Endothelial cell of umbilical vein (primary cell): ENCODE measurements around the gene ARHGEF37. TPM values are rescaled to one million over a fixed set of nuclear protein-coding genes. Genes with fewer than 3 reads are reported as not detected.

Experiments used
- BruUV-seq: library from RNA; stranded (reverse); fragments of 400-500 nt; replicated peaks from 2 replicates; lab custom pipeline; 2021; lab: Mats Ljungman, UMichigan
- CTCF ChIA-PET: fragments of 300-600, 350-600 bp; sonication (Branson Sonifier 250); formaldehyde crosslinking; loops from one replicate; lab custom pipeline; 2021; ENCODE audit warnings: antibody characterized with exemption, inconsistent platforms; lab: Charles Lee
- POLR2A ChIA-PET: fragments of 300-600, 350-600 bp; sonication (Branson Sonifier 250); formaldehyde crosslinking; loops from one replicate; lab custom pipeline; 2021; ENCODE audit warnings: antibody characterized with exemption, inconsistent platforms; lab: Charles Lee
- DNase-seq: peaks from one replicate; pipeline ENCODE4 v3.0.0-alpha.2; 2011; ENCODE audit warnings: low read depth, low spot score
- FAIRE-seq: peaks from 2 replicates; lab custom pipeline; 2011; peaks lifted over from hg19 to GRCh38; lab: Jason Lieb, UNC
- H2AFZ ChIP-seq: 2 replicates; pipeline ENCODE4 v1.6.0; 2012; ENCODE audit warnings: low read depth, low read length, control low read depth, inconsistent platforms
- H3K27ac ChIP-seq: 2 replicates; pipeline ENCODE4 v1.5.1; 2011; ENCODE audit warnings: low read depth, mild to moderate bottlenecking, control low read depth, low read length, moderate library complexity; ENCODE audit not compliant: insufficient read depth
- H3K27me3 ChIP-seq, 2 experiments: 2 replicates each; pipeline versions ENCODE4 v1.6.0 to v1.6.1; 2011; ENCODE audit warnings: low read length in 2 of 2, mixed read lengths in 1 of 2; ENCODE audit not compliant: control insufficient read depth in 2 of 2, insufficient read depth in 2 of 2
- H3K36me3 ChIP-seq, 2 experiments: 2 replicates in 1 of 2; 3 replicates in 1 of 2; pipeline ENCODE4 v1.5.1; 2011; ENCODE audit warnings: low read length in 2 of 2, mild to moderate bottlenecking in 1 of 2, moderate library complexity in 1 of 2; ENCODE audit not compliant: control insufficient read depth in 2 of 2, insufficient read depth in 2 of 2; ENCODE audit errors: extremely low read depth in 1 of 2
- H3K4me1 ChIP-seq: 3 replicates; pipeline ENCODE4 v1.5.1; 2011; ENCODE audit warnings: mild to moderate bottlenecking, low read length; ENCODE audit not compliant: control insufficient read depth, insufficient read depth; ENCODE audit errors: extremely low read depth
- H3K4me2 ChIP-seq: 2 replicates; pipeline ENCODE4 v1.6.1; 2011; ENCODE audit warnings: low read length, control low read depth, mixed read lengths; ENCODE audit not compliant: insufficient read depth
- H3K4me3 ChIP-seq, 3 experiments: fragments of 200-600 bp in 1 of 3; sonication (generic), shearing (Covaris generic) in 1 of 3; replicated peaks in 1 of 3; 2 replicates each; pipeline ENCODE4 v1.5.1; 2011 to 2016; ENCODE audit warnings: control low read depth in 3 of 3, low read length in 3 of 3, mild to moderate bottlenecking in 2 of 3, inconsistent platforms in 1 of 3, low read depth in 1 of 3, moderate library complexity in 1 of 3; ENCODE audit not compliant: insufficient read depth in 1 of 3
- H3K79me2 ChIP-seq: 2 replicates; pipeline ENCODE4 v1.6.0; 2012; ENCODE audit warnings: low read length, inconsistent platforms; ENCODE audit not compliant: control insufficient read depth, insufficient read depth
- H3K9ac ChIP-seq: replicated peaks from 2 replicates; pipeline ENCODE3; 2011; ENCODE audit warnings: low read length, control low read depth; ENCODE audit not compliant: insufficient read depth; ENCODE audit errors: extremely low read depth
- H3K9me1 ChIP-seq: replicated peaks from 3 replicates; pipeline ENCODE4 v1.6.0; 2011; ENCODE audit warnings: mild to moderate bottlenecking, low read length; ENCODE audit not compliant: control insufficient read depth, insufficient read depth; ENCODE audit errors: extremely low read depth
- H3K9me3 ChIP-seq: replicated peaks from 2 replicates; pipeline ENCODE4 v1.5.1; 2012; ENCODE audit warnings: low read length, inconsistent platforms; ENCODE audit not compliant: control insufficient read depth, insufficient read depth
- H4K20me1 ChIP-seq: replicated peaks from 2 replicates; pipeline ENCODE3; 2011; ENCODE audit warnings: mild to moderate bottlenecking, low read length; ENCODE audit not compliant: control insufficient read depth, insufficient read depth; ENCODE audit errors: extremely low read depth
- EZH2 ChIP-seq: IDR thresholded peaks from 2 replicates; pipeline ENCODE4 v1.6.1; 2012; ENCODE audit warnings: borderline replicate concordance, low read depth, mild to moderate bottlenecking, moderate library complexity, low read length, inconsistent platforms; ENCODE audit not compliant: severe bottlenecking
- FOS ChIP-seq: IDR thresholded peaks from 2 replicates; pipeline ENCODE4 v1.6.1; 2011; ENCODE audit warnings: mild to moderate bottlenecking, low read length, moderate library complexity, borderline replicate concordance; ENCODE audit not compliant: insufficient read depth
- GATA2 ChIP-seq: IDR thresholded peaks from 2 replicates; pipeline ENCODE4 v1.7.0; 2011; ENCODE audit warnings: low read depth, mild to moderate bottlenecking, moderate library complexity, mixed read lengths, low read length; ENCODE audit not compliant: insufficient read length, insufficient read depth
- JUN ChIP-seq: IDR thresholded peaks from 2 replicates; pipeline ENCODE4 v1.6.1; 2011; ENCODE audit warnings: borderline replicate concordance, low read depth; ENCODE audit not compliant: insufficient read length, insufficient read depth
- MAX ChIP-seq: IDR thresholded peaks from 2 replicates; pipeline ENCODE4 v1.6.1; 2011; ENCODE audit not compliant: insufficient read depth, insufficient read length
- dilution Hi-C: fragments of 300-500 bp; cut with MboI; formaldehyde crosslinking; loops from one replicate; pipeline ENCODE4 v1.15.0; 2019; ENCODE audit warnings: low sequenced_read_pairs; ENCODE audit not compliant: extremely low pct_ligation_motif_present
- intact Hi-C: fragments of 100-400 bp; cut with micrococcal nuclease; formaldehyde crosslinking; loops from one replicate; pipeline ENCODE4 v1.10.0; 2022
- polyA plus RNA-seq, 4 experiments: library from polyadenylated mRNA; depleted of rRNA in 3 of 4; stranded (reverse) in 3 of 4; unstranded in 1 of 4; fragments of >200 nt; gene quantifications; 2 replicates each; pipeline versions ENCODE4 v1.2.1 to v1.2.3, GENCODE V29; 2011 to 2012; ENCODE audit warnings: missing spikeins in 1 of 4
- total RNA-seq: library from RNA; stranded (reverse); gene quantifications from 2 replicates; pipeline ENCODE4 v1.2.3, GENCODE V29; 2021

Gene ARHGEF37
- total and polyA plus RNA-seq, 2 donors (not counting 3 experiments of a cell fraction or from before 2014, with no cell fraction given), result 4.9 to 7.0 TPM

GRCh38 chr5:149604321-149604720 lies 23.0 kb downstream of the ARHGEF37 start:
- H4K20me1 ChIP-seq, result no peaks in the 10 kb centered on the region
- H3K9me1 ChIP-seq, result no peaks in the 10 kb centered on the region
- no TSS peak for BruUV-seq
- H3K9ac ChIP-seq, result no peak overlapping the region
- ChIA-PET CTCF (interaction anchor here (0.9 kb wide), 1 partner anchor 14 kb away, joined by 3 read pairs; no protein-coding TSS in a partner anchor), POLR2A (no interaction called here)
- H3K9me3 ChIP-seq, result no peaks in the 10 kb centered on the region
- H3K4me3 ChIP-seq, result no peak overlapping the region
- TF ChIP-seq EZH2 (no peak), MAX (no peak), JUN (no peak), GATA2 (no peak)
- dilution Hi-C loops, result no loop called here
- peaks cover 0 to 8% of the 10 kb centered on the region in 2 experiments for H3K36me3 ChIP-seq
- FAIRE-seq, result no peak
- no peak overlapping the region for H3K4me2 ChIP-seq
- intact Hi-C loops, result no loop called here
- H2AFZ ChIP-seq, result no peak overlapping the region
- no peak overlapping the region for H3K27ac ChIP-seq
- no peaks in the 10 kb centered on the region for H3K4me1 ChIP-seq
- DNase-seq, result no peak
- H3K27me3 ChIP-seq, result peaks cover 0 to 1% of the 10 kb centered on the region in 2 experiments
- H3K79me2 ChIP-seq, result no peaks in the 10 kb centered on the region

- no peak overlapping the region for H3K9ac ChIP-seq
- BruUV-seq, result no TSS peak
- no peaks in the 10 kb centered on the region for H4K20me1 ChIP-seq
- no peak overlapping the region for H3K4me3 ChIP-seq
- no peak overlapping the region for H3K27ac ChIP-seq
- ChIA-PET POLR2A (no interaction called here), CTCF (interaction anchor here (1.1 kb wide), 1 partner anchor 11 kb away, joined by 3 read pairs; no protein-coding TSS in a partner anchor)
- no peaks in the 10 kb centered on the region for H3K9me1 ChIP-seq
- H2AFZ ChIP-seq, result no peak overlapping the region
- intact Hi-C loops, result no loop called here
- no peaks in the 10 kb centered on the region for H3K27me3 ChIP-seq
- H3K4me1 ChIP-seq, result no peaks in the 10 kb centered on the region
- no peak for DNase-seq
- H3K9me3 ChIP-seq, result no peaks in the 10 kb centered on the region
- no peak overlapping the region for H3K4me2 ChIP-seq
- peaks cover 0 to 15% of the 10 kb centered on the region in 2 experiments for H3K36me3 ChIP-seq
- TF ChIP-seq JUN, result no peak
- TF ChIP-seq FOS, result no peak
- H3K79me2 ChIP-seq, result no peaks in the 10 kb centered on the region
- dilution Hi-C loops, result no loop called here
- no peak for FAIRE-seq
These were observed 24.2 kb downstream of the ARHGEF37 start for GRCh38 chr5:149605354-149605997.
